Keratinocyte (primary cell): Measurements from ENCODE around the gene DNAH11.

ENCODE experiments used
- CTCF ChIP-seq, 3 experiments: IDR thresholded peaks in 1 of 3; conservative IDR thresholded peaks in 1 of 3; optimal IDR thresholded peaks in 1 of 3; 2 replicates in 2 of 3; 3 replicates in 1 of 3; pipeline versions ENCODE3 to v1.5.1; 2011; ENCODE audit warnings: low read length in 3 of 3, mild to moderate bottlenecking in 3 of 3, moderate library complexity in 2 of 3, control low read depth in 1 of 3, inconsistent platforms in 1 of 3; ENCODE audit not compliant: insufficient read depth in 2 of 3; ENCODE audit errors: extremely low read depth in 1 of 3
- EZH2 ChIP-seq: IDR thresholded peaks from one replicate; pipeline ENCODE4 v1.6.1; 2012; ENCODE audit warnings: inconsistent platforms, mild to moderate bottlenecking, low read length, moderate library complexity

DNA sequence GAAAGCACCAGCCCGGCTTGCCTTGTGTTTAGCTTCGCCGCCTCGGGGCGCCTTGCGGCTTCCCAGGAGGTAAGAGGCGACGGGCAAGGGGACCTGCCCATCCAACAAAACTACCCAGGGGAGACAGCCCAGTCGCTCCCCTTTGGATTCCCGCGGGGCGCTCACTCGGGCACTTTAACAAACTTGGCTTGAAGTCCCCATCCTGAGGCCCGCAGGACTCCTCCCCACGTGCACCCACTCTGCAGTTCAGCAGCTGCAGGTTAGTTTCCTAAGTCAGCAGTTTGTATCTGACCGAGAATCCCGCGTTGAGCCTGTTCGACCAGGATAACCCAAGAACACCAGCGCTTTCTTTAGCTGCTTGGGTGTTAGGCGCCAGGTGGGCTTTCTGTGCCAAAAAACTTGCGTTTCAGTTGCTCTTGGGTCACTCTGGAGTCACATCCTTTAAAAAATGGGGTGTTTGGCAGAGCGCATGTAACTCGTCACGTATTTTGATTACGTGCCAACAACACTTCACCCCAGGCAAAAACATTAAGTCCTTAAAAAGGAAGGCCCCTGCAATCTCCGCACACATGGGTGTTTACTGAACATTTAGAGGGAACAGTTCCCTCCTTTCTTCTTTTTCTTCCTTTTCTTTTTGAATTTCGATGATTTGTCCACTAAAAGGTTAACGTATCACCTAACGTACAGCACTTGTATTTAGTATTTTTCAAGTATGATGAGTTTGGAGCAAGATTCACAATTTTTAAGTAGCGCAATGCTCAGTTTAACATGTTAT lies 876 bp downstream of the DNAH11 start:
- no peak for TF ChIP-seq CTCF (optimal IDR thresholded peaks at IDR 0.05 in 1 of 3, IDR thresholded peaks at IDR 0.05 in 1 of 3, conservative IDR thresholded peaks at IDR 0.05 in 1 of 3; ENCODE audit: extremely low read depth in 1 of 3, insufficient read depth in 2 of 3, low read length in 3 of 3)
- TF ChIP-seq EZH2: peak; percentile 43
